PC-9 (cell line): ENCODE data around the gene LRRC23. TPM values are rescaled to one million over a fixed set of nuclear protein-coding genes. Genes with fewer than 3 reads are reported as not detected.

Source experiments
- BruUV-seq: library from RNA; stranded (reverse); fragments of 400-500 nt; replicated peaks from 2 replicates; lab custom pipeline; 2021; lab: Mats Ljungman, UMichigan
- CTCF ChIA-PET: fragments of 300-600 bp; sonication (Branson Sonifier 250); formaldehyde crosslinking; loops from one replicate; lab custom pipeline; 2022; ENCODE audit warnings: antibody characterized with exemption; lab: Charles Lee
- POLR2A ChIA-PET: fragments of 300-600 bp; sonication (Branson Sonifier 250); formaldehyde crosslinking; loops from one replicate; lab custom pipeline; 2022; ENCODE audit warnings: antibody characterized with exemption; ENCODE audit not compliant: unreplicated experiment; lab: Charles Lee
- DNase-seq, 2 experiments: peaks; one replicate each; pipeline versions ENCODE4 v3.0.0 to v3.0.0-alpha.2; 2015 to 2022; ENCODE audit warnings: mixed read lengths in 1 of 2
- H2AFZ ChIP-seq: fragments of 200-600 bp; sonication (generic); 2 replicates; pipeline ENCODE4 v1.8.1; 2017; ENCODE audit warnings: antibody characterized with exemption
- H3F3A ChIP-seq: fragments of 200-600 bp; sonication (generic); 2 replicates; pipeline ENCODE4 v1.8.1; 2017; ENCODE audit warnings: antibody characterized with exemption, mild to moderate bottlenecking, low read depth; ENCODE audit not compliant: insufficient read depth
- H3K27ac ChIP-seq: fragments of 200-600 bp; sonication (generic); 2 replicates; pipeline ENCODE4 v1.6.1; 2016; ENCODE audit warnings: mixed run types
- H3K27me3 ChIP-seq: fragments of 200-600 bp; sonication (generic); 2 replicates; pipeline ENCODE4 v1.6.1; 2016; ENCODE audit warnings: low read depth, mixed run types; ENCODE audit not compliant: insufficient read depth
- H3K36me3 ChIP-seq: fragments of 200-600 bp; sonication (generic); 2 replicates; pipeline ENCODE4 v1.6.1; 2016; ENCODE audit warnings: low read depth, mixed run types
- H3K4me1 ChIP-seq: fragments of 200-600 bp; sonication (generic); replicated peaks from 2 replicates; pipeline ENCODE4 v1.6.1; 2016; ENCODE audit warnings: mixed run types; ENCODE audit not compliant: insufficient read depth
- H3K4me2 ChIP-seq: fragments of 200-600 bp; sonication (generic); 2 replicates; pipeline ENCODE4 v1.6.1; 2017; ENCODE audit warnings: mixed run types
- H3K4me3 ChIP-seq: fragments of 200-600 bp; sonication (generic); 2 replicates; pipeline ENCODE4 v1.6.1; 2016; ENCODE audit warnings: mixed run types
- H3K79me2 ChIP-seq: fragments of 200-600 bp; sonication (generic); 2 replicates; pipeline ENCODE4 v1.6.1; 2017; ENCODE audit warnings: low read depth, mixed run types
- H3K9me2 ChIP-seq: fragments of 200-600 bp; sonication (generic); 2 replicates; pipeline ENCODE4 v1.8.1; 2017; ENCODE audit warnings: mild to moderate bottlenecking; ENCODE audit not compliant: insufficient read depth
- H3K9me3 ChIP-seq: fragments of 200-600 bp; sonication (generic); 2 replicates; pipeline ENCODE4 v1.8.1; 2016; ENCODE audit warnings: low read depth; ENCODE audit not compliant: insufficient read depth
- H4K20me1 ChIP-seq: fragments of 200-600 bp; sonication (generic); 2 replicates; pipeline ENCODE4 v1.8.1; 2017; ENCODE audit not compliant: insufficient read depth
- EZH2 ChIP-seq: fragments of 200-600 bp; sonication (generic); IDR thresholded peaks from 2 replicates; pipeline ENCODE4 v1.8.0; 2017; ENCODE audit warnings: antibody characterized with exemption, low read depth
- intact Hi-C: fragments of 100-400 bp; cut with micrococcal nuclease; formaldehyde crosslinking; loops from one replicate; pipeline ENCODE4 v1.10.0; 2022; ENCODE audit not compliant: unreplicated experiment
- total RNA-seq: library from RNA; stranded (reverse); gene quantifications from 2 replicates; pipeline ENCODE4 v1.2.3, GENCODE V29; 2021
- TF ChIP-seq, protein P1 (sequence below): fragments of 200-600 bp; sonication (generic); conservative IDR thresholded peaks from 2 replicates; pipeline ENCODE4 v1.6.1; 2017; ENCODE audit warnings: mixed run types, antibody characterized with exemption, mild to moderate bottlenecking, moderate library complexity

Gene LRRC23
- total RNA-seq, 1 experiment from 2014 or later: 29.3 TPM

DNA sequence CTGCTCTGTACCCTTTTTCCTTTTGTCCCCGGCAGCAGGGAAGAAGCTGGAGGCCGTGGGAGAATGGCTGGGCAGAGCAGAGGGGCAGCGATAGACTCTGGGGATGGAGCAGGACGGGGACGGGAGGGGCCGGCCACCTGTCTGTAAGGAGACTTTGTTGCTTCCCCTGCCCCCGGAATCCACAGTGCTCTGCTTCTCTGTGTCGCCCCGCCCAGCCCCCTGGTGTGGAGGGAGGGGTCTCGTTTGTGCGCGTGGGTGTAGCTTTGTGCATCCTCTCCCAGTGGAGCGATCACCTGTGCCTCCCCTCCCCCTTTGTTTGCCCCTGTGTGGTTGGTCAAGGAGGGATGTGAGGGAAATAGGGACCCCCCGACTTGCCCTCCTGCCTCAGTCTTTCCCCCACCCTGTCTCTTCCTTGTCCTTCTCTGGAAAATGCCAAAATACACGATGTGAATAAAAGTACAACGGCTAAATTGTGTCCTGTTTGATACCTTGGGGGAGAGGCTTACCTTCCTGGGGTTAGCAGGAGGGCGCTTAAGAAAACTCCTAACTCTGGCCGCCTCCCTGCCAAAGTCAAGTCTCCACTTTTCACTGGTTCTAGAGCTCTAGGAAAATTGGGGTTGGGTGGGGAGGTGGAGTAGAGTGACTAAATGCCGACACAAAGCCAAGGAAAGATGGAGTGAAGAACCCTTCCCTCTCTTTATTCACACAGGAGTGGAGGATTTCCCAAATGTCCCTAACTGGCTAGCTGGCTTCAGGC, 38.3 kb upstream of the LRRC23 start:
- peaks cover 28% of the 10 kb centered on the region for H3K79me2 ChIP-seq
- DNase-seq: no peak
- H2AFZ ChIP-seq: no peak overlapping the region
- H3K4me2 ChIP-seq: peak overlapping the region; percentile 79
- peaks cover 58% of the 10 kb centered on the region for H3F3A ChIP-seq
- BruUV-seq: no TSS peak
- peak overlapping the region; percentile 97; the same call in 1 of the 2 replicates for H3K4me3 ChIP-seq
- no peak for TF ChIP-seq EZH2
- TF ChIP-seq, protein P1, sequence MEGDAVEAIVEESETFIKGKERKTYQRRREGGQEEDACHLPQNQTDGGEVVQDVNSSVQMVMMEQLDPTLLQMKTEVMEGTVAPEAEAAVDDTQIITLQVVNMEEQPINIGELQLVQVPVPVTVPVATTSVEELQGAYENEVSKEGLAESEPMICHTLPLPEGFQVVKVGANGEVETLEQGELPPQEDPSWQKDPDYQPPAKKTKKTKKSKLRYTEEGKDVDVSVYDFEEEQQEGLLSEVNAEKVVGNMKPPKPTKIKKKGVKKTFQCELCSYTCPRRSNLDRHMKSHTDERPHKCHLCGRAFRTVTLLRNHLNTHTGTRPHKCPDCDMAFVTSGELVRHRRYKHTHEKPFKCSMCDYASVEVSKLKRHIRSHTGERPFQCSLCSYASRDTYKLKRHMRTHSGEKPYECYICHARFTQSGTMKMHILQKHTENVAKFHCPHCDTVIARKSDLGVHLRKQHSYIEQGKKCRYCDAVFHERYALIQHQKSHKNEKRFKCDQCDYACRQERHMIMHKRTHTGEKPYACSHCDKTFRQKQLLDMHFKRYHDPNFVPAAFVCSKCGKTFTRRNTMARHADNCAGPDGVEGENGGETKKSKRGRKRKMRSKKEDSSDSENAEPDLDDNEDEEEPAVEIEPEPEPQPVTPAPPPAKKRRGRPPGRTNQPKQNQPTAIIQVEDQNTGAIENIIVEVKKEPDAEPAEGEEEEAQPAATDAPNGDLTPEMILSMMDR: no peak
- H3K4me1 ChIP-seq: peaks cover 23% of the 10 kb centered on the region
- H3K36me3 ChIP-seq: peaks cover 23% of the 10 kb centered on the region
- H3K9me2 ChIP-seq: no peaks in the 10 kb centered on the region
- H3K27me3 ChIP-seq: no peaks in the 10 kb centered on the region
- H3K9me3 ChIP-seq: no peaks in the 10 kb centered on the region
- no peak overlapping the region for H3K27ac ChIP-seq
- peaks cover 34% of the 10 kb centered on the region for H4K20me1 ChIP-seq
- ChIA-PET CTCF (no interaction called here), POLR2A (interaction anchor here (0.6 to 1.0 kb wide), 6 partner anchors 13 to 530 kb away, joined by 3 to 20 read pairs (median 9); no protein-coding TSS in a partner anchor)
- intact Hi-C loops: no loop called here

DNA sequence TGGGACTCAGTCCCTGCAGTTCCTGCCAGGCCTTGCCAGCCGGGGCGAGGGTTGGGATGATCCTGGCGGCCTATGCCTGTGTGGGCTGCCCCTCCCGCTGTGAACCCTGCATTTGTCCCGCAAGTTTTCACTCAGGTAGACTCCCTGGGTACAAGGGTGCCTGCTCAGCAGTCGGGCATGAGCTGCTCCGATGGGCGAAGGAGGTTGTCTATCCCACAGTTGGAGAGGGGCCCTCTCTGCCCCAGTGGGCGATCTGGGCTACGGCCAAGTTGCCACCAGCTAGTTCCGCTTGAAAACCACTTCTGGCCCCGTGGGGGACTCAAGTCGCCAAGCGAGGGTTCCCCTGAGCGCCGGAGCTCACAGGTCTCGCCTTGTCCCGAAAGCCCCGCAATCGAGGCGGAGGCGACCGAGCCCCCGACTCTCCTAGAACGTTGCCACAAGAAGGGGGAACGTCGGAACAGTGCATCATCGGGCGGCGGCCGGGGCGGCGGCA, 37.7 kb upstream of the LRRC23 start:
- BruUV-seq: no TSS peak
- H4K20me1 ChIP-seq: peaks cover 40% of the 10 kb centered on the region
- H3K4me2 ChIP-seq: peak overlapping the region; percentile 79
- CTCF ChIA-PET: interaction anchor here (0.7 to 1.0 kb wide), 2 partner anchors 121 to 144 kb away, joined by 3 read pairs; no protein-coding TSS in a partner anchor
- H3F3A ChIP-seq: peaks cover 64% of the 10 kb centered on the region
- H2AFZ ChIP-seq: 0 out of 2 replicates have a peak overlapping the region, but pooled peaks have one; percentile 72
- no peak for DNase-seq
- TF ChIP-seq EZH2: no peak
- TF ChIP-seq, protein P1: no peak
- intact Hi-C loops: loop anchor here (1.0 kb wide), 1 partner anchor 15 kb away; the partner anchor contains the start of gene USP5
- no peaks in the 10 kb centered on the region for H3K9me2 ChIP-seq
- no peaks in the 10 kb centered on the region for H3K9me3 ChIP-seq
- peaks cover 29% of the 10 kb centered on the region for H3K4me1 ChIP-seq
- POLR2A ChIA-PET: interaction anchor here (0.6 to 1.0 kb wide), 9 partner anchors 14 to 530 kb away, joined by 3 to 20 read pairs (median 5); partner anchors contain the start of gene RNU7-1
- H3K27ac ChIP-seq: no peak overlapping the region
- H3K4me3 ChIP-seq: peak overlapping the region; percentile 97; the same call in 1 of the 2 replicates
- H3K79me2 ChIP-seq: peaks cover 32% of the 10 kb centered on the region
- no peaks in the 10 kb centered on the region for H3K27me3 ChIP-seq
- peaks cover 23% of the 10 kb centered on the region for H3K36me3 ChIP-seq

DNA sequence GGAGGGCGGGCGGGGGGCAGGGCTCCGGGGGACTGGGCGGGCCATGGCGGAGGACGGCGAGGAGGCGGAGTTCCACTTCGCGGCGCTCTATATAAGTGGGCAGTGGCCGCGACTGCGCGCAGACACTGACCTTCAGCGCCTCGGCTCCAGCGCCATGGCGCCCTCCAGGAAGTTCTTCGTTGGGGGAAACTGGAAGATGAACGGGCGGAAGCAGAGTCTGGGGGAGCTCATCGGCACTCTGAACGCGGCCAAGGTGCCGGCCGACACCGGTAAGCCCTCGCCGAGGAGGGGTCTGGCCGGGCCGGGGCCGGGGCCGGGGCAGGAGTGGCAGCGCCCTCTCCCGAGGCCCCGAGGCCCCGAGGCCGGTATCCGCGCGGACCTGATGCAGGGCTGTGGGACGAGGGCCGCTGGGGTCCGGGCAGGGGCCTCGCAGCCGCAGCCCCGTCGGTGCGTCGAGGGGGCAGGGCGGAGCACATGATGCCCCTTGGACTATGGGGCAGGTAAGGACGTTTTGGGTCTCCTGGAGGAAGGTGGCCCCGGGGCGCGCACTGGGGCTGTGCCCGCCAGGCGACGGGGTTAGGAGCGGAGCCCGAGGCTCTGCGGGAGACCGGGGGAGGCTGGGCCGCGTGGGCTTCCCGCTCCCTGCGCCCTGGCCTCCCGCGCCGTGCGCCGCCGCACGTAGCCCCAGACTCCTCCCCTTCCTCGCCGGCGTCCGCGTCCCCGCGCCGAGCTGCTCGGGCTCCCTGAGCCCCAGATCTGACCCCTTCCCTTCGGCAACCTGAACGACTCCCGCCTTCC, 37.0 kb upstream of the LRRC23 start, which contains the start of gene TPI1:
TSS of gene TPI1 (plus strand) at position 119 of the 798 bp plus-strand sequence. CDS start at position 155, 36 bp downstream.
- no peak for TF ChIP-seq EZH2
- TF ChIP-seq, protein P1: no peak; the same call in 1 of the 2 replicates

More for the DNA sequence above, 37.0 kb upstream of the LRRC23 start, which contains the start of gene TPI1:
- Histone ChIP-seq H3K4me3 (peak within 1 kb of the TSS; percentile 97), H3K36me3 (peaks cover 19% of the 10 kb centered on the region), H2AFZ (peak within 1 kb of the TSS; percentile 76), H3K79me2 (peaks cover 36% of the 10 kb centered on the region), H3K4me2 (peak within 1 kb of the TSS; percentile 79), H3K9me2 (no peaks in the 10 kb centered on the region), H3K4me1 (peaks cover 32% of the 10 kb centered on the region), H3K27ac (peak within 1 kb of the TSS; percentile 72), H3F3A (peaks cover 69% of the 10 kb centered on the region), H4K20me1 (peaks cover 41% of the 10 kb centered on the region), H3K9me3 (no peaks in the 10 kb centered on the region), H3K27me3 (no peaks in the 10 kb centered on the region)
- intact Hi-C loops: loop anchor here (1.0 to 2.0 kb wide), 3 partner anchors 15 to 241 kb away; partner anchors contain the start of genes C1RL, LPCAT3 and USP5
- CTCF ChIA-PET: interaction anchor here (0.6 to 1.0 kb wide), 4 partner anchors 121 to 737 kb away, joined by 3 to 5 read pairs (median 3); no protein-coding TSS in a partner anchor
- no TSS peak for BruUV-seq
- POLR2A ChIA-PET: interaction anchor here (0.6 to 1.0 kb wide), 12 partner anchors 15 to 531 kb away, joined by 3 to 20 read pairs (median 4); partner anchors contain the start of genes MLF2 and RNU7-1
- peak; percentile 46 to 82 for DNase-seq
